Effector memory CD8-positive, alpha-beta T cell (primary cell): ENCODE data around the gene KRT36.

Experiments
- ATAC-seq: fragments of 150-1000 bp; cut with Tn5 transposase; replicated peaks from 2 replicates; pipeline ENCODE4 v1.10.0; 2021; ENCODE audit warnings: mild to moderate bottlenecking, moderate library complexity
- DNase-seq, 3 experiments: peaks; one replicate each; pipeline ENCODE4 v3.0.0; 2021
- H3K27ac Mint-ChIP-seq, 2 donors: one replicate each; pipeline ENCODE4 v1.8.0; 2022; ENCODE audit warnings: mild to moderate bottlenecking in 2 of 2, mixed read lengths in 2 of 2, moderate library complexity in 2 of 2
- H3K27me3 Mint-ChIP-seq, 2 donors: one replicate each; pipeline ENCODE4 v1.8.0; 2022; ENCODE audit warnings: mixed read lengths in 2 of 2
- H3K36me3 Mint-ChIP-seq: one replicate; pipeline ENCODE4 v1.8.0; 2022; ENCODE audit warnings: mild to moderate bottlenecking, moderate library complexity, mixed read lengths; ENCODE audit not compliant: insufficient read depth
- H3K4me1 Mint-ChIP-seq, 2 donors: one replicate each; pipeline ENCODE4 v1.8.0; 2022; ENCODE audit warnings: low read depth in 2 of 2, mixed read lengths in 2 of 2
- H3K4me3 Mint-ChIP-seq, 2 donors: one replicate each; pipeline ENCODE4 v1.8.0; 2022; ENCODE audit warnings: mild to moderate bottlenecking in 2 of 2, mixed read lengths in 2 of 2, moderate library complexity in 2 of 2
- H3K9me3 Mint-ChIP-seq, 2 donors: one replicate each; pipeline ENCODE4 v1.8.0; 2022; ENCODE audit warnings: mixed read lengths in 2 of 2

Gene KRT36

DNA sequence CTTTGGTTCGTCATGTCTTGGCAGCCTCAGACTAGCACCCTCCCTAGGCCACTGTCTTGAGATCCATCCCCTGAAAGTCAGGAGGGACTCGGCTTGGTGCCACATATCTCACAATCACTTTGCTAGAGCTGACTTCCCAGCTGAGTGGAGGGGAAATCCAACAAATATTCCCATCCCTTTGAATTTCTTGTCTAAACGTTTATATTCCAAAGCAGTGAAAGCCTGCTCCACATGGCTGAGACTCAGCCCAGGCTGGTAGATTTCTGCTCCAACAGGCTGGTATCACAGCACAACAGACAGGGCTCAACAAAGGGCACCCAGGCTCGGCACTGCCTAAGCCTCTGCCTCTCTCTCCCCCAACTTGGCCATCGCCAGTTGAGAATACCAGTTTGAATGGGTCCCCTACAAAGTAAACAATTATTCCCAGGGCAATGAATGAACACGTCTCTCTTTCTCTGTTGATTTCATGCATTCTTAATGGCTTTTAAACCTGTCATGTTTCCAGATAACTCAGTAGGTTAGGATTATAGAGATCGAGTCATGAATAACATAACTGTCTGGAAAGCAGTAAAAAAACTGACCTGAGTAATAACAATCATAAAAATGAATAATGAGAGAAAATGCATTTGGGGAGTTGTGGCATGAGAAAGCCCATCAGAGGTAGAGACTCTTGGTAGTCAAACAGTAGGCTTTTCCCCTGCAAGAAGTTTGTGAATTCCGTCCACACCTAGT lies 14.7 kb upstream of the KRT36 start:
- DNase-seq (no peak), ATAC-seq (no peak)
- H3K27me3 Mint-ChIP-seq, result peaks cover 16 to 23% of the 10 kb centered on the region in 2 donors
- no peak overlapping the region for H3K4me3 Mint-ChIP-seq
- H3K9me3 Mint-ChIP-seq, result no peaks in the 10 kb centered on the region
- H3K4me1 Mint-ChIP-seq, result no peaks in the 10 kb centered on the region
- H3K27ac Mint-ChIP-seq, result no peak overlapping the region
- no peaks in the 10 kb centered on the region for H3K36me3 Mint-ChIP-seq

DNA sequence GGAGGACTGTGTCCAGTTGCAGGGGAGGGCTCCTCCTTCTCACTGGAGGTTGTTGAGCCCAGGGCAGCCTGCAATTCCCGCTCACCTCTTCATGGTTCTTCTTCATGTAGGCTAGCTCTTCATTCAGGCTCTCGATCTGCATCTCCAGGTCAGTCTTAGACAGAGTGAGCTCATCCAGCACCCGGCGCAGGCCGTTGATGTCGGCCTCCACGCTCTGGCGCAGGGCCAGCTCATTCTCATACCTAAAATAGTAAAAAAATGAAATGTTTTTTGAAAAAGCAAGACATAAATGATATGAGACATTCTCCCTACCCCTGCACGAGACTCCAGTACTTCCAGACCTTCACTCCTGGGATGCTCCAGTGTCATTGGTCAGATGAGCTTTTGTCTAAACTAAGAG lies 13.5 kb upstream of the KRT36 start:
- no peaks in the 10 kb centered on the region for H3K36me3 Mint-ChIP-seq
- H3K4me1 Mint-ChIP-seq, result peaks cover 0 to 4% of the 10 kb centered on the region in 2 donors
- peaks cover 25 to 34% of the 10 kb centered on the region in 2 donors for H3K27me3 Mint-ChIP-seq
- H3K4me3 Mint-ChIP-seq, result no peak overlapping the region
- ATAC-seq, result no peak
- no peak overlapping the region for H3K27ac Mint-ChIP-seq
- no peak for DNase-seq
- no peaks in the 10 kb centered on the region for H3K9me3 Mint-ChIP-seq

DNA sequence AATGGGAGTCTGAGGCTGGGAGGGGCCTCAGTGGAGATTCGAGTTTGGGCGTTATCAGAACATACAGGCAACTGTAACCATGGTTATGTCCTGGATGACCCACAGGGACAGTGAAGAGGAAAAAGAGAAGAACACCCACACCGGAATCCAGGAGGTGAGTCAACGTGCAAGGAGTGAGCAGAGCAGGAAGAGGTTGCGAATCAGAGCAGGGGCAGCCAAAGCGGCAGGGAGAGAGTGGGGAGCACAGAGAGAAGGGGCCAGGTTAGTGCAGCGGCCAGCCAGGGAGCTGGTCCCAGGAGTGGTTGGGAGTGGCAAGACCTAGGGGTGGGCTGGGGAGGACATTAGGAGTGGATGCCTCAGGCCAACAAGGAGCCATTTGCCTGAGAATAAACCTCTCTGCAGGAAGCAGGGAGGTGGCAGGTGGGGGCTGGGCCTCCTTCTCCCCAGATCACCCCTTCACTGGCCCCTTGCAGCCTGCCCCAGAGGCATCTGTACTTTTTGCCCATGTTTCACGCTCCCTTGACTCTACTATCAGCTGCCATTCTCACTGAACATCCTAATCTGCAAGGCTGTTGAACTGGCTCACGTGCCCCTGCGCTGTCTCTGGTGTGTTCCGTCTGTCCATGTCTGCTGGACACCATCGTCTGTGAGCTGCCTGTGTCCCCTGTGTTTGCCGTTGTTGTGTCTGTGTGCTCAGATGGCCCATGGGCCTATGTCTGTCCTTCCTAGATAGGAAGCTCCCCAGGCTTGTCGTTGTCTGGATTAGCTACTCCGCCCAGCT lies 10.6 kb upstream of the KRT36 start:
- Mint-ChIP-seq H3K36me3 (no peaks in the 10 kb centered on the region), H3K27me3 (peaks cover 25 to 34% of the 10 kb centered on the region in 2 donors), H3K4me1 (peaks cover 0 to 12% of the 10 kb centered on the region in 2 donors), H3K4me3 (no peak overlapping the region), H3K27ac (no peak overlapping the region), H3K9me3 (no peaks in the 10 kb centered on the region)
- no peak for DNase-seq
- ATAC-seq, result no peak

DNA sequence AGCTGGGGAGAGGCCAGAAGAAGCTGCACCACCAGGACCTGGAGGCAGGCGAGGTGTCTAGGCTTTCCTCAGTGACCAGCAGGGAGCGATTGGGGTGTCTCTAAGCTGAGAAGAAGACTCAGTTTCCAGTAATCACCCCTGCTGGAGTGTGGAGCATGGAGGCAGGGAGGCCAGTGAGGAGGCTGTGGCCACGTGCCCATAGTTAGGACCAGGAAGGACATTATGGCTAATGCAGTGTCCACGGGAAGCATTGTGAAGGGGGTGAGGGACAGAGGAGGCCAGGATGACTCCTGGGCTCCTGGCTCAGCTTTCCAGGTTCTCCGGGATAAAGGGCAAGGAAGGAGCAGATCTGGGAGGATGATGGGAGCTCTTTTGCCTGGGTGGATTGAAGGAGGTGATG lies 10.0 kb upstream of the KRT36 start:
- peaks cover 0 to 12% of the 10 kb centered on the region in 2 donors for H3K4me1 Mint-ChIP-seq

DNA sequence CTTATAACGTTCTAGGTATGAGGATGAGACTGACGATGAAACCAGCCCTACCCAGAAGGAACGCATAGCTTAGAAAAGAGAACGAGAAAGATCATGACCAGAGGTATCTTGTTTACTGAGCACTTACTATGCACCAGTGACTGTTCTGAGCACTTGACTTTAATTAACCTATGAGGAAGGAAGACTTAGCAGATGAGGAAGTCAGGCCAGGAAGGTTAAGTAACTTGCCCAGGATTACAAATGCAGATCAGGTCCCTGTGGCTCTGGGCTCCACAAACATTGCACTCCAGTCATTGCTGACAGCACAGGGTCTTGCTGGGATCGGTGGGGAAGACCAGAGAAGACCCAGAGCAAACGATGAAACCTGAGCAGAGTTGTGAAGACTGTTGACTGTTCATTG lies 8.6 kb upstream of the KRT36 start:
- H3K4me3 Mint-ChIP-seq, result no peak overlapping the region
- peaks cover 0 to 12% of the 10 kb centered on the region in 2 donors for H3K4me1 Mint-ChIP-seq
- no peaks in the 10 kb centered on the region for H3K9me3 Mint-ChIP-seq
- H3K36me3 Mint-ChIP-seq, result no peaks in the 10 kb centered on the region
- ATAC-seq, result peak; percentile 17
- H3K27me3 Mint-ChIP-seq, result peaks cover 25 to 34% of the 10 kb centered on the region in 2 donors
- no peak overlapping the region for H3K27ac Mint-ChIP-seq
- no peak for DNase-seq

More for the DNA sequence above, 10.0 kb upstream of the KRT36 start:
- Mint-ChIP-seq H3K9me3 (no peaks in the 10 kb centered on the region), H3K4me3 (no peak overlapping the region), H3K27ac (no peak overlapping the region), H3K27me3 (peaks cover 25 to 34% of the 10 kb centered on the region in 2 donors), H3K36me3 (no peaks in the 10 kb centered on the region)
- no peak for DNase-seq
- no peak for ATAC-seq

DNA sequence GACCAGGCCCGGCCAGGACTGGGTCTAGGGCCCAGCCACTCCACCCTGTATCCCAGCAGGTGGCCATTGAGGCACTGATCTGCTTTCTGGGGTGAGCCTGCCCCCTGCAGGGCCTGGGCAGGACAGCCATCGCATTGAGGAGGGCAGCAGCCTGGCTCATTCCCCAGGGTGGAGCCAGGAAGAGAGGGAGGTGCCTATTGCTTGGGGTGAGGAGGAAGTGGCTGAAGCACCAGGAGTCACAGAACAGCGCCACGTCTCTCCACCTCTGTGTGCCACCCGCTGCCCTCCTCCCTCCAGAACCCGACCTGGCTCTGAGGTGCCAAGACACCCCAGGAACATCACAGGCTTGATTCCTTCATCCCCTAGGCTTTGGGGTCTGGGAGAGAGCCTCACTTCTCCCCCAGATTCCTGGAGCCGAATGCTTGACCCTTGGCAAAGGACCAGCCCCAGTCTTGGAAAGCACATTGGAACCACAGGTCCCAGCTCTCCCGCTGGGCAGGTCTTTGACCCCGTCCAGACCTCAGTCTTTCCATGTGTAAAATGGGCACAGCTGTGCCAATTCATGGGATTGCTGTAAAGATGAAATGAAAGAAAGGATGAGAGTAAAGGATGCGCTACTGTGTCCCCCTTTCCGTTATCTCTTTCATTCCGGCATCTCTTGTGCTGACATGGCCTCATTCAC lies 7.2 kb upstream of the KRT36 start:
- Mint-ChIP-seq H3K4me3 (peak overlapping the region in 1 of 2 donors; percentile 16), H3K27me3 (peaks cover 25 to 34% of the 10 kb centered on the region in 2 donors), H3K4me1 (peaks cover 0 to 13% of the 10 kb centered on the region in 2 donors), H3K9me3 (no peaks in the 10 kb centered on the region), H3K27ac (peak overlapping the region in 1 of 2 donors; percentile 33), H3K36me3 (no peaks in the 10 kb centered on the region)
- ATAC-seq (peak; percentile 78), DNase-seq (peak; percentile 21 to 44 (median 29))

DNA sequence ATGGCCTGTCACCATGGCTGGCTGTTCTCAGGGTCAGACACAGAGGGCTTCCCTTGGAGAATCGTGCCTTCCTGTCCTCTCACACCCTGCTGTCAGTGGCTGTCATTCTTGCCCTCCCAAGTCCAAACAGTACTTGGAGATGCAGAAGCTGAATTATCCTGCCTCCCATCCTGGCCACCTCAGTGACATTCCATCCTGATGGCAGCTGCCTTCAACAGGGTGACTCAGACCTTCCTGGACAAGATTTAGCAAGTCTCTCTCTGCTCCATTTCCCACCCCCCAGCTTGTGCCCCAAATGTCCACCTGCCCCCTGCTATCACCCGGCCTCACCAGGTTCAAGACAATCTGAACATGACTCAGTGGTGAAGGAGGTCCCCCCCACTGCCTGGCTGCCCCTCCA lies 4.8 kb upstream of the KRT36 start:
- H3K27me3 Mint-ChIP-seq, result peaks cover 13 to 16% of the 10 kb centered on the region in 2 donors
- peaks cover 9 to 20% of the 10 kb centered on the region in 2 donors for H3K4me1 Mint-ChIP-seq
- H3K36me3 Mint-ChIP-seq, result no peaks in the 10 kb centered on the region
- H3K4me3 Mint-ChIP-seq, result no peak overlapping the region
- no peaks in the 10 kb centered on the region for H3K9me3 Mint-ChIP-seq
- peak overlapping the region in 1 of 2 donors; percentile 64 for H3K27ac Mint-ChIP-seq
- no peak for ATAC-seq
- no peak for DNase-seq

DNA sequence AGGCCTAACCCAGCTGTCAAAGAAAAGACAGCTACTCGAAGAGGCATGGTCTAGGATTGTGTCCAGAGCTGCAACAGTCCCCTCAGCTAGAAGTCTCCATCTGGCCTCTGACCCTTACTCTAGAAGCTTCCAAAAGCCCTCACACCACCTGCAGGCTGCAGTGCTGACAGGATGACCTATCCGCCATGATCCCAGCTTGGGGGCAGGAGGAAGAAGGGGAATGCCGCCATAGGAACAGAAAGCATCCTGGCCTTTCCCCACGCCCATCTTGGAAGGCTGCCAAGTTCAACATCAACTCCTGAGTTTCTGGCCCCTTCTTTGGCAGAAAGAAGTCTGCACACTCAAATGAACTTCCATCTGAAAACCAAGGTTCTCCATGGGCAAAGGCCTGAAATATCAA lies 3.1 kb upstream of the KRT36 start:
- H3K27me3 Mint-ChIP-seq, result peaks cover 0 to 6% of the 10 kb centered on the region in 2 donors
- no peak overlapping the region for H3K4me3 Mint-ChIP-seq
- H3K36me3 Mint-ChIP-seq, result no peaks in the 10 kb centered on the region
- H3K9me3 Mint-ChIP-seq, result no peaks in the 10 kb centered on the region
- H3K27ac Mint-ChIP-seq, result peak overlapping the region in 1 of 2 donors; percentile 38
- DNase-seq, result no peak
- ATAC-seq, result no peak
- H3K4me1 Mint-ChIP-seq, result peaks cover 9 to 16% of the 10 kb centered on the region in 2 donors

DNA sequence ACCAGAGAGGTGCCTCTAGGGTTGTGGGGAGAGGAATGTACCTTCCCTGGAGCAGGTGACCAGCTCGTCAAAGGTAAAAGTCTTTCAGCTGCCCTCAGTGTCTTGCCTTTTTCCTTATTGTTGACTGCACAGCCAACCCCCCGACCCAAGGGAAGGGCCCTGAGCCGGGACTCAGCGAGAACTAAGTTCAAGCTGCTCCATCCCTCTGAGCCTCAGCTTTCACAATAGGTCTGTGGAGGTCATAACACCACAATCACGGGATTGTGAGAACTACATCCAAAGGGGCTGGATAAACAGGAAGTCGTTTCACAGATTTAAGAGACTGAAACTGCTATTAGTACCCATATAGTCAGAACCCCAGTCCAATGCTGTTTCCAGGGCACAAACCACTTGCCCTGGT lies 2.6 kb upstream of the KRT36 start:
- no peaks in the 10 kb centered on the region for H3K36me3 Mint-ChIP-seq
- H3K4me1 Mint-ChIP-seq, result peaks cover 9 to 16% of the 10 kb centered on the region in 2 donors
- DNase-seq (no peak), ATAC-seq (no peak)
- H3K27ac Mint-ChIP-seq, result peak overlapping the region in 1 of 2 donors; percentile 38
- no peak overlapping the region for H3K4me3 Mint-ChIP-seq
- no peaks in the 10 kb centered on the region for H3K9me3 Mint-ChIP-seq
- H3K27me3 Mint-ChIP-seq, result peaks cover 0 to 6% of the 10 kb centered on the region in 2 donors

DNA sequence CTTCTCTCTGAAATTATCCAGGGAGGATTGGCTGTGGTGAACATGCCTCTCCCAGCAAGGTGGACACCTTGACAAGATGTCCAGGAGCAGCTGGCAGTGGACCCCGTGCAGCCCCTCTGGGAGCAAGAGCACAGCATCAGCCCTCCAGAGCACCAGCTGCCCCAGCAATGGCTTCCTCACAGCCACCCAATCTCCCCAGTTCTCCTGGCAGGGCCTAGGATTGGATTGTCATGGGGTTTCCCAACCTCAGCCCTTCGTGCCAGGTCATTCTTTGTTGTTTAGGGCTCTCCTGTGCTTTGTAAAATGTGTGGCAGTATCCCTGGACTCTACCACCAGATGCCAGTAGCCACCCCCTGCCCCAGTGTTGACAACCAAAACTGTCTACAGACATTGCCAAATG lies 1.8 kb upstream of the KRT36 start:
- H3K27ac Mint-ChIP-seq, result no peak overlapping the region
- H3K36me3 Mint-ChIP-seq, result no peaks in the 10 kb centered on the region
- DNase-seq, result no peak
- H3K27me3 Mint-ChIP-seq, result peaks cover 4 to 7% of the 10 kb centered on the region in 2 donors
- no peak for ATAC-seq
- H3K4me1 Mint-ChIP-seq, result peaks cover 9% of the 10 kb centered on the region in 2 donors
- no peak overlapping the region for H3K4me3 Mint-ChIP-seq
- H3K9me3 Mint-ChIP-seq, result no peaks in the 10 kb centered on the region

DNA sequence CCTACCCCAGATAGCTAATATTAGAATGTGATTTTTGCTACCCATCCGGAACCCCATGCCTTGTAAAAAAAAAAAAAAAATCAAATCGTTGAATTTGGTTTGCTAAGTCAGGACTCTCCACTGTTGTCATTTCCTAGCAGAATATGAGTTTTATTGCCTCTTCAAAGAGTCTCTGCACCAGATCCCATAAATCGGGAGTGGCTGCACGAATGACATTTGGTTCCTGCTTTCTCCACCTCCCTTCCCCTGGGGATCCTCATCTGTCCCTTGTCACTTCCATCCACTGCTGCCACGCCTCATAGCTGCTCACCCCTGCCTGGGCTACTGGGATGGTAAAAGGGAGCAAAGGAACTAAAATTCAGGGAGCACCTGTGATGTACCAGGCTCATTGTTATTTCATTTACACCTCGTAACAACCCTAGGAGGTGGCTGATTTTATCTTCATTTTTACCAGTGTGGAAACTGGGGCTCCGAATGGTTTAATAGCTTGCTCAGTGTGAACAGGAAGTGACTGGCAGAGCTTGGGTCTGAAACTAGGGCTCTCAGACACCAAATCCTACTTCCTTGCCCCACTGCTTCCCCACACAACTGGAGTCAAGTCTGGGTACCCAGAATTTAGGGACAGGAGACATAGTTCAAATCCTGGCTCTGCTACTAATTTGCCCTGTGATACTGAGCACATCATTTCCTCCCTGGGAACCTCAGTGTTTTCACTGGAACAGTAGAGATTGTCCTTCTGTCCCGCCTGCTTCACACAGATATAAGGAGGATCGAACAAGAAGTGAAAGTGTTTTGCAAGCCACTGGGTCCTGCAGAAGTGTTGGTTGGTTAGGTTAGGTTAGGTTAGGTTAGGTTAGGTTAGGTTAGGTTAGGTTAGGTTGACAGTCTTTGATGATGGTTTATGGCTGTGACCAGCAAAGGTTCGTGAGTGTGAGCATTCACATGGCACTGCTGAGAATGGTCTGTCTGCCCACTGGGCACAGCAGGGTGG lies 585 bp upstream of the KRT36 start:
- Mint-ChIP-seq H3K36me3 (no peaks in the 10 kb centered on the region), H3K27ac (peak overlapping the region in 1 of 2 donors; percentile 3), H3K27me3 (peaks cover 12 to 14% of the 10 kb centered on the region in 2 donors), H3K9me3 (no peaks in the 10 kb centered on the region), H3K4me3 (no peak overlapping the region), H3K4me1 (peaks cover 11 to 12% of the 10 kb centered on the region in 2 donors)
- ATAC-seq (no peak), DNase-seq (no peak)

DNA sequence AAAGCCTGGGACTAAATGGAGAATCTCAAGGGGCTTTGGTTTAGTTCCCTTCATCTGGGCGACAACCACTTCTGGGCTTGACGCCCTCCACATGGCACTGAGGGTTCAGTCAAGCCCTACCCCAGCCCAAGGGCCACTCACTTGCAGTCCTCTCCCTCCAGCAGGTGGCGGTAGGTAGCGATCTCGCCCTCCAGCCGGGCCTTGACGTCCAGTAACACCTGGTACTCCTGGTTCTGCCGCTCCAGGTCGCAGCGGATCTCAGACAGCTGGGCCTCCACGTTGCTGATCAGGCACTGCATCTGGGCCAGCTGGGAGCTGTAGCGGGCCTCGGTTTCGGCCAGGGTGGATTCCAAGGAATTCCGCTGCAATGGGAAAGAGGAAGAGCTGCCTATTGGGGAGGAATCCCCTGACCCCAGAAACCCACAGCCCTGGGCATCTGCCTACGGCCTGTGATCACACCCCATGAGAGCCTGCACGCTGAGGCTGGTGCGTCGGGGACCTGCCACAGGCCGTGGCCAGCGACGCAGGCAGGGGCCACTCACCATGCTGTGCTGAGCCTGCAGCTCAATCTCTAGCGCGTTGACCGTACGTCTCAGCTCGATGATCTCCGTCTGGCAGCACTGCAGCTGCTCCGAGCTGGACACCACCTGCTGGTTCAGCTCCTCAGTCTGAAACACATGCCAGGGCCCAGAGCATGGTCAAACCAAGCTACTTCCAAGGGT lies 2.7 kb downstream of the KRT36 start:
- ATAC-seq (no peak), DNase-seq (peak; percentile 11 to 16 (median 16))
- no peak overlapping the region for H3K4me3 Mint-ChIP-seq
- H3K27me3 Mint-ChIP-seq, result peaks cover 23 to 26% of the 10 kb centered on the region in 2 donors
- H3K9me3 Mint-ChIP-seq, result no peaks in the 10 kb centered on the region
- peaks cover 10 to 11% of the 10 kb centered on the region in 2 donors for H3K4me1 Mint-ChIP-seq
- no peaks in the 10 kb centered on the region for H3K36me3 Mint-ChIP-seq
- no peak overlapping the region for H3K27ac Mint-ChIP-seq
